H9 (cell line): ENCODE measurements around the gene MANSC4. TPM values are rescaled to one million over a fixed set of nuclear protein-coding genes. Genes with fewer than 3 reads are reported as not detected.

ENCODE experiments used
- DNase-seq: peaks from one replicate; pipeline ENCODE4 v3.0.0-alpha.2; 2017
- H2AFZ ChIP-seq: one replicate; pipeline ENCODE4 v1.6.1; 2013; ENCODE audit warnings: mild to moderate bottlenecking, low read length, control low read depth, moderate library complexity
- H2AK5ac ChIP-seq: 2 replicates; pipeline ENCODE4 v1.6.1; 2013; ENCODE audit warnings: low read length, control low read depth, mixed read lengths; ENCODE audit not compliant: insufficient read length
- H2BK120ac ChIP-seq: one replicate; pipeline ENCODE4 v1.6.1; 2013; ENCODE audit warnings: low read depth, mild to moderate bottlenecking, low read length, control low read depth, inconsistent platforms; ENCODE audit not compliant: poor library complexity, severe bottlenecking
- H2BK12ac ChIP-seq: 2 replicates; pipeline ENCODE4 v1.6.1; 2013; ENCODE audit warnings: low read length, control low read depth, mixed read lengths, low read depth; ENCODE audit not compliant: insufficient read length
- H2BK15ac ChIP-seq: 2 replicates; pipeline ENCODE4 v1.6.1; 2013; ENCODE audit warnings: low read depth, low read length, control low read depth
- H2BK20ac ChIP-seq: one replicate; pipeline ENCODE4 v1.6.1; 2013; ENCODE audit warnings: low read depth, mild to moderate bottlenecking, low read length, control low read depth, inconsistent platforms; ENCODE audit not compliant: poor library complexity, severe bottlenecking
- H2BK5ac ChIP-seq: 2 replicates; pipeline ENCODE4 v1.6.1; 2013; ENCODE audit warnings: low read length, control low read depth, mixed read lengths; ENCODE audit not compliant: insufficient read length
- H3K14ac ChIP-seq: 2 replicates; pipeline ENCODE4 v1.6.1; 2013; ENCODE audit warnings: low read length, control low read depth; ENCODE audit not compliant: insufficient read depth
- H3K18ac ChIP-seq: 2 replicates; pipeline ENCODE4 v1.6.1; 2013; ENCODE audit warnings: low read depth, mild to moderate bottlenecking, mixed read lengths, low read length, control low read depth; ENCODE audit not compliant: insufficient read length
- H3K23ac ChIP-seq: 2 replicates; pipeline ENCODE4 v1.6.1; 2013; ENCODE audit warnings: low read length, control low read depth, mixed read lengths, low read depth; ENCODE audit not compliant: insufficient read length
- H3K23me2 ChIP-seq: 2 replicates; pipeline ENCODE4 v1.6.1; 2013; ENCODE audit warnings: low read depth, mild to moderate bottlenecking, mixed read lengths, low read length, control low read depth; ENCODE audit not compliant: insufficient read length, poor library complexity, severe bottlenecking
- H3K27ac ChIP-seq: 2 replicates; pipeline ENCODE4 v1.5.1; 2013; ENCODE audit warnings: low read length, control low read depth, mixed read lengths, low read depth; ENCODE audit not compliant: insufficient read length
- H3K27me3 ChIP-seq: 2 replicates; pipeline ENCODE4 v1.6.1; 2013; ENCODE audit warnings: low read length, control low read depth, inconsistent platforms; ENCODE audit not compliant: insufficient read depth
- H3K4ac ChIP-seq: 2 replicates; pipeline ENCODE4 v1.6.1; 2013; ENCODE audit warnings: low read depth, mild to moderate bottlenecking, control low read depth, inconsistent platforms, low read length, moderate library complexity
- H3K4me1 ChIP-seq: 2 replicates; pipeline ENCODE4 v1.6.1; 2013; ENCODE audit warnings: low read length, control low read depth, inconsistent platforms; ENCODE audit not compliant: insufficient read depth
- H3K4me2 ChIP-seq: 2 replicates; pipeline ENCODE4 v1.6.1; 2013; ENCODE audit warnings: low read length, control low read depth, mixed read lengths; ENCODE audit not compliant: insufficient read length, insufficient read depth
- H3K56ac ChIP-seq: 2 replicates; pipeline ENCODE4 v1.6.1; 2013; ENCODE audit warnings: low read depth, mild to moderate bottlenecking, mixed read lengths, low read length, control low read depth; ENCODE audit not compliant: insufficient read length
- H3K79me1 ChIP-seq: 2 replicates; pipeline ENCODE4 v1.6.1; 2013; ENCODE audit warnings: low read depth, mild to moderate bottlenecking, moderate library complexity, low read length, control low read depth, inconsistent platforms; ENCODE audit not compliant: insufficient read depth, poor library complexity, severe bottlenecking
- H3K79me2 ChIP-seq: 2 replicates; pipeline ENCODE4 v1.6.1; 2013; ENCODE audit warnings: low read length, control low read depth, inconsistent platforms; ENCODE audit not compliant: insufficient read depth
- H3K9ac ChIP-seq: 2 replicates; pipeline ENCODE4 v1.6.1; 2013; ENCODE audit warnings: low read length, control low read depth, mixed read lengths; ENCODE audit not compliant: insufficient read length; ENCODE audit errors: extremely low read depth
- H3K9me3 ChIP-seq: one replicate; pipeline ENCODE4 v1.6.1; 2013; ENCODE audit warnings: low read depth, low read length, inconsistent platforms; ENCODE audit not compliant: control insufficient read depth
- H3T11ph ChIP-seq: one replicate; pipeline ENCODE4 v1.6.1; 2013; ENCODE audit warnings: mild to moderate bottlenecking, low read length, control low read depth, inconsistent platforms
- H4K20me1 ChIP-seq: one replicate; pipeline ENCODE4 v1.6.1; 2013; ENCODE audit not compliant: control insufficient read depth, insufficient read length, insufficient read depth
- H4K5ac ChIP-seq: 2 replicates; pipeline ENCODE4 v1.6.1; 2013; ENCODE audit warnings: low read depth, mild to moderate bottlenecking, mixed read lengths, low read length, control low read depth; ENCODE audit not compliant: insufficient read length
- H4K8ac ChIP-seq: replicated peaks from 2 replicates; pipeline ENCODE4 v1.6.1; 2013; ENCODE audit warnings: low read length, control low read depth, mixed read lengths, low read depth; ENCODE audit not compliant: insufficient read length
- H4K91ac ChIP-seq: 2 replicates; pipeline ENCODE4 v1.6.1; 2013; ENCODE audit warnings: low read depth, mild to moderate bottlenecking, moderate library complexity, mixed read lengths, low read length, control low read depth; ENCODE audit not compliant: insufficient read length
- H3K27ac Mint-ChIP-seq, 3 experiments: 2 replicates in 2 of 3; 3 replicates in 1 of 3; pipeline ENCODE4 v1.8.0; 2020 to 2021; ENCODE audit warnings: mixed read lengths in 3 of 3, mild to moderate bottlenecking in 1 of 3, moderate library complexity in 1 of 3
- H3K27me3 Mint-ChIP-seq: 2 replicates; pipeline ENCODE4 v1.8.0; 2021; ENCODE audit warnings: low read depth, mild to moderate bottlenecking, moderate library complexity, mixed read lengths
- H3K36me3 Mint-ChIP-seq, 3 experiments: 2 replicates in 2 of 3; 3 replicates in 1 of 3; pipeline ENCODE4 v1.8.0; 2020 to 2021; ENCODE audit warnings: low read depth in 3 of 3, mixed read lengths in 3 of 3; ENCODE audit not compliant: insufficient read depth in 1 of 3
- H3K4me1 Mint-ChIP-seq, 2 experiments: 2 replicates each; pipeline ENCODE4 v1.8.0; 2020; ENCODE audit warnings: mixed read lengths in 2 of 2
- H3K4me3 Mint-ChIP-seq, 2 experiments: 2 replicates in 1 of 2; 3 replicates in 1 of 2; pipeline ENCODE4 v1.8.0; 2020 to 2021; ENCODE audit warnings: mild to moderate bottlenecking in 2 of 2, mixed read lengths in 2 of 2, moderate library complexity in 1 of 2
- H3K9me3 Mint-ChIP-seq, 2 experiments: 2 replicates in 1 of 2; 3 replicates in 1 of 2; pipeline ENCODE4 v1.8.0; 2020; ENCODE audit warnings: mild to moderate bottlenecking in 2 of 2, mixed read lengths in 2 of 2, moderate library complexity in 1 of 2
- WGBS: extraction: QIAGEN DNeasy Blood & Tissue Kit; methylation state at CpG from one replicate; pipeline ENCODE4 v1.1.7; 2013; ENCODE audit warnings: missing lambda C conversion rate, low lambda C conversion rate, mixed read lengths; ENCODE audit not compliant: insufficient read length; ENCODE audit errors: extremely low coverage; 5-methylcytosine and 5-hydroxymethylcytosine counted together
- total RNA-seq: library from RNA; stranded (reverse); gene quantifications from 2 replicates; pipeline ENCODE4 v1.2.1, GENCODE V29; 2021
- TF ChIP-seq, protein P1 (sequence below): fragments of 200-600 bp; sonication (generic); conservative IDR thresholded peaks from 3 replicates; pipeline ENCODE4 v1.8.0; 2021; ENCODE audit warnings: antibody characterized with exemption, mild to moderate bottlenecking

MANSC4 gene
- total RNA-seq, 1 experiment from 2014 or later = not detected

DNA sequence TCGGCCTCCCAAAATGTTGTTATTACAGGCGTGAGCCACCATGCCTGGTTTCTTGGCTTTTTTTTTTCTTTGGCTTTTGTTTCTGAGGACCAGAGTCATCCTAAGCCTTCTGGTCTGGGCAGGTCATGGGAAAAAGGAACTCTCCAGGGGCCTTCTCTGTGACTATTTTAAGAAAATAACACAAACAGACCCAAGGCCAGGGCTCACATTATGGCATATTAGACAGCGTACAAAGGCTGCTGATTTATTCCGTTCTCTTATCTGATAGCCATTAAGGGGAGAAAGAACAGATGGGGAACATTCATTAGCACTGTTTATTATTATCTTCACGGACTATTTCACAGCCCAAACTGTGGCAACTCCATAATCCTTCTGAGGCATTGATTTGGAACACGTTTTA, 28.8 kb upstream of the MANSC4 start:
- TF ChIP-seq, protein P1, sequence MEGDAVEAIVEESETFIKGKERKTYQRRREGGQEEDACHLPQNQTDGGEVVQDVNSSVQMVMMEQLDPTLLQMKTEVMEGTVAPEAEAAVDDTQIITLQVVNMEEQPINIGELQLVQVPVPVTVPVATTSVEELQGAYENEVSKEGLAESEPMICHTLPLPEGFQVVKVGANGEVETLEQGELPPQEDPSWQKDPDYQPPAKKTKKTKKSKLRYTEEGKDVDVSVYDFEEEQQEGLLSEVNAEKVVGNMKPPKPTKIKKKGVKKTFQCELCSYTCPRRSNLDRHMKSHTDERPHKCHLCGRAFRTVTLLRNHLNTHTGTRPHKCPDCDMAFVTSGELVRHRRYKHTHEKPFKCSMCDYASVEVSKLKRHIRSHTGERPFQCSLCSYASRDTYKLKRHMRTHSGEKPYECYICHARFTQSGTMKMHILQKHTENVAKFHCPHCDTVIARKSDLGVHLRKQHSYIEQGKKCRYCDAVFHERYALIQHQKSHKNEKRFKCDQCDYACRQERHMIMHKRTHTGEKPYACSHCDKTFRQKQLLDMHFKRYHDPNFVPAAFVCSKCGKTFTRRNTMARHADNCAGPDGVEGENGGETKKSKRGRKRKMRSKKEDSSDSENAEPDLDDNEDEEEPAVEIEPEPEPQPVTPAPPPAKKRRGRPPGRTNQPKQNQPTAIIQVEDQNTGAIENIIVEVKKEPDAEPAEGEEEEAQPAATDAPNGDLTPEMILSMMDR = no peak
- Histone ChIP-seq H3T11ph (no peak overlapping the region), H4K8ac (no peak overlapping the region), H3K9me3 (no peaks in the 10 kb centered on the region), H3K27ac (no peak overlapping the region), H2BK20ac (no peak overlapping the region), H4K91ac (no peak overlapping the region), H3K4me2 (no peak overlapping the region), H3K14ac (no peak overlapping the region), H3K23ac (no peak overlapping the region), H2AK5ac (no peak overlapping the region), H4K20me1 (no peaks in the 10 kb centered on the region), H3K23me2 (no peaks in the 10 kb centered on the region), H2BK12ac (no peak overlapping the region), H3K4ac (no peak overlapping the region), H3K27me3 (no peaks in the 10 kb centered on the region), H4K5ac (no peak overlapping the region), H2AFZ (no peak overlapping the region), H3K18ac (no peak overlapping the region), H2BK5ac (no peak overlapping the region), H3K79me1 (no peaks in the 10 kb centered on the region), H3K56ac (no peak overlapping the region), H3K4me1 (no peaks in the 10 kb centered on the region), H3K79me2 (no peaks in the 10 kb centered on the region), H2BK15ac (no peak overlapping the region), H3K9ac (no peak overlapping the region), H2BK120ac (no peak overlapping the region)
- Mint-ChIP-seq H3K27ac (no peak overlapping the region), H3K9me3 (no peaks in the 10 kb centered on the region), H3K4me1 (peaks cover 0 to 5% of the 10 kb centered on the region in 2 experiments; a peak in 3 of 4 replicates), H3K36me3 (no peaks in the 10 kb centered on the region), H3K4me3 (no peak overlapping the region), H3K27me3 (peaks cover 4% of the 10 kb centered on the region)
- no CpG with 5 or more reads among the region's 6 CpGs for WGBS
- DNase-seq = no peak
